GM19328 (cell line): ENCODE measurements around the gene MUC4.
"Not testable (repeated sequence)": the region's sequence is repeated elsewhere in the genome, so short reads cannot be mapped to it uniquely, and the experiment has no call there.

Experiments used
- ATAC-seq: cut with Tn5 transposase; IDR thresholded peaks from one replicate; pipeline ENCODE4 v1.9.1; 2021; ENCODE audit warnings: mild to moderate bottlenecking, moderate library complexity; ENCODE audit not compliant: unreplicated experiment

MUC4 gene

GRCh38 chr3:195785781-195786405 is 25.8 kb downstream of the MUC4 start:
- ATAC-seq = not testable (repeated sequence)

- ATAC-seq = not testable (repeated sequence)
These were observed 27.7 kb downstream of the MUC4 start for GRCh38 chr3:195784031-195784430.

- ATAC-seq = not testable (repeated sequence)
These were observed 30.5 kb downstream of the MUC4 start for GRCh38 chr3:195781236-195781635.

GRCh38 chr3:195777975-195778374 is 33.8 kb downstream of the MUC4 start:
- ATAC-seq = no peak

GRCh38 chr3:195774917-195775316 is 36.8 kb downstream of the MUC4 start:
- no peak for ATAC-seq

GRCh38 chr3:195773956-195774537 is 37.7 kb downstream of the MUC4 start:
- ATAC-seq = no peak

- no peak for ATAC-seq
These were observed 40.0 kb downstream of the MUC4 start for GRCh38 chr3:195771646-195772300.

GRCh38 chr3:195770841-195771645 is 40.7 kb downstream of the MUC4 start:
- not testable (repeated sequence) for ATAC-seq

- ATAC-seq = no peak
These were observed 41.5 kb downstream of the MUC4 start for GRCh38 chr3:195770081-195770840.

GRCh38 chr3:195769551-195769950 is 42.2 kb downstream of the MUC4 start:
- ATAC-seq = no peak

GRCh38 chr3:195768831-195769303 is 42.9 kb downstream of the MUC4 start:
- no peak for ATAC-seq

GRCh38 chr3:195768414-195768813 is 43.3 kb downstream of the MUC4 start:
- no peak for ATAC-seq

GRCh38 chr3:195767792-195768191 is 43.9 kb downstream of the MUC4 start:
- ATAC-seq = no peak

GRCh38 chr3:195766671-195767070 is 45.1 kb downstream of the MUC4 start:
- ATAC-seq = no peak

- no peak for ATAC-seq
These were observed 46.6 kb downstream of the MUC4 start for GRCh38 chr3:195764961-195765706.

GRCh38 chr3:195763843-195764825 is 47.6 kb downstream of the MUC4 start:
- no peak for ATAC-seq

GRCh38 chr3:195763076-195763830 is 48.5 kb downstream of the MUC4 start:
- no peak for ATAC-seq

GRCh38 chr3:195762611-195763010 is 49.1 kb downstream of the MUC4 start:
- ATAC-seq = no peak
